CD4-positive, alpha-beta T cell (primary cell): Measurements from ENCODE around the gene NDRG2. TPM values are rescaled to one million over a fixed set of nuclear protein-coding genes. Genes with fewer than 3 reads are reported as not detected.

Experiments
- ATAC-seq: fragments of 200-7000 bp; cut with Tn5 transposase; one replicate; pipeline ENCODE4 v1.10.0; 2022; ENCODE audit warnings: mild to moderate bottlenecking; ENCODE audit not compliant: poor library complexity
- CTCF ChIA-PET: fragments of 350-600 bp; sonication (Branson Sonifier 250); formaldehyde crosslinking; loops from one replicate; lab custom pipeline; 2021; ENCODE audit warnings: antibody characterized with exemption, inconsistent platforms; lab: Charles Lee
- POLR2A ChIA-PET: fragments of 350-600 bp; sonication (Branson Sonifier 250); formaldehyde crosslinking; loops from one replicate; lab custom pipeline; 2021; ENCODE audit warnings: antibody characterized with exemption, inconsistent platforms; lab: Charles Lee
- DNase-seq, 14 experiments: peaks; one replicate each; pipeline ENCODE4 v3.0.0-alpha.2; 2013 to 2020; ENCODE audit warnings: mixed read lengths in 2 of 14
- H3K27ac ChIP-seq, 2 donors: one replicate each; pipeline versions ENCODE4 v1.5.1 to v1.7.0; 2013; ENCODE audit warnings: low read length in 2 of 2, low read depth in 1 of 2, mild to moderate bottlenecking in 1 of 2
- H3K27me3 ChIP-seq, 2 experiments: 1 replicate in 1 of 2; 2 replicates in 1 of 2; pipeline versions ENCODE4 v1.6.1 to v1.7.0; 2013; ENCODE audit warnings: low read length in 2 of 2, control low read depth in 1 of 2, mild to moderate bottlenecking in 1 of 2, moderate library complexity in 1 of 2; ENCODE audit not compliant: insufficient read depth in 2 of 2, control insufficient read depth in 1 of 2
- H3K36me3 ChIP-seq: one replicate; pipeline ENCODE4 v1.6.1; 2013; ENCODE audit warnings: low read length, control low read depth; ENCODE audit not compliant: insufficient read depth
- H3K4me1 ChIP-seq: one replicate; pipeline ENCODE4 v1.6.1; 2013; ENCODE audit warnings: low read length, control low read depth; ENCODE audit not compliant: insufficient read depth
- H3K4me3 ChIP-seq: one replicate; pipeline ENCODE4 v1.5.1; 2013; ENCODE audit warnings: mild to moderate bottlenecking, low read length, moderate library complexity
- H3K9me3 ChIP-seq, 2 experiments: 1 replicate in 1 of 2; 2 replicates in 1 of 2; pipeline versions ENCODE4 v1.6.1 to v1.7.0; 2013; ENCODE audit warnings: low read length in 2 of 2, mild to moderate bottlenecking in 2 of 2, control low read depth in 1 of 2, moderate library complexity in 1 of 2; ENCODE audit not compliant: control insufficient read depth in 1 of 2, insufficient read depth in 1 of 2
- H3K27ac Mint-ChIP-seq: one replicate; pipeline ENCODE4 v1.8.0; 2020; ENCODE audit warnings: mixed read lengths
- H3K27me3 Mint-ChIP-seq: one replicate; pipeline ENCODE4 v1.8.0; 2021; ENCODE audit warnings: mixed read lengths
- H3K36me3 Mint-ChIP-seq: one replicate; pipeline ENCODE4 v1.8.0; 2021; ENCODE audit warnings: low read depth, mixed read lengths
- H3K4me1 Mint-ChIP-seq: one replicate; pipeline ENCODE4 v1.8.0; 2021; ENCODE audit warnings: low read depth, mixed read lengths
- H3K4me3 Mint-ChIP-seq: one replicate; pipeline ENCODE4 v1.8.0; 2020; ENCODE audit warnings: mild to moderate bottlenecking, mixed read lengths
- H3K9me3 Mint-ChIP-seq: one replicate; pipeline ENCODE4 v1.8.0; 2020; ENCODE audit warnings: mixed read lengths
- intact Hi-C, 2 experiments: fragments of 100-400 bp; cut with DNase I in 1 of 2; cut with micrococcal nuclease in 1 of 2; formaldehyde crosslinking; loops; one replicate each; pipeline versions ENCODE4 v1.15.1 to v1.9.0; 2023 to 2025; cut with DNase I, micrococcal nuclease
- total RNA-seq, 174 experiments: library from RNA in 2 of 174; stranded (reverse) in 2 of 174; gene quantifications; one replicate each; pipeline ENCODE4 v1.2.3 and lab custom pipeline; 2021 to 2026
- TF ChIP-seq, protein P1 (sequence below): fragments of 200-600 bp; IDR thresholded peaks from one replicate; pipeline ENCODE4 v1.8.0; 2022; ENCODE audit warnings: antibody characterized with exemption, mild to moderate bottlenecking

The NDRG2 gene
- total RNA-seq, 2 experiments from 2014 or later: 26.7 to 28.6 TPM

DNA sequence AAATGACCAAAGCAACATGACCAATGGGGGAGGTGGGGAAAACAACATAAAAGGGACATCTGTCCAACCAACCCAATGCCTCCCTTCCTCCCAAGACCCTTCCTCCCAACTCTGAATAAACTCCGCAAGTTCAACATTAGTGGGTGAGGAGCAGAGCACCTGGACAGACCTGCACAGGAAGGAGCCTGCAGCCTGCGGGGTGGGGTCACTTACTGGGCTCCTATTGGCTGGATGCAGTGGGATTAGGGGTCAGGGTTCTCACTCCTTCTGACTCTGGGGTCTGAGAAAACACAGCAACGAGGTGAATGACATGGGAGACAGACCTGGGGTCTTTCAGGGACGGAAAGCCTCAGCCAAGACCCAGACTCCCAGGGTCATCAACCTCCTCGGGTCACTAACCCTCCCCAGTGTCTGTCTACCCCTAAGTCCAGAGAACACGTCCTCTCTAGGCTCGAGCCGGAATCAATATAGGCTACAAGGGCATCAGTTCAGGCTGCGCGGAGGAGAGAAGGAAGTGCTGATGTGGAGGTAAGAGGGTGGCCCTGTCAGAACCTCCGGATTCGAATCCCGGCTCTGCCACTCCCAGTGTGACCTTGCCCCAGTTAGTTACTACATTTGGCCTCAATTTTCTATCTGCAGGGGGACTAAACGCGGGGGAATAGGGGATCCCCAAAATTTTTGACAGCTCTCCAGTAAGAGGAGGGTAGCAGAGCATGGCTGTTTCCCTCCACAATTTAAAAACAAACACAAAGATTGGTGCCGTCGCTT lies 860 bp downstream of the NDRG2 start:
- TF ChIP-seq, protein P1, sequence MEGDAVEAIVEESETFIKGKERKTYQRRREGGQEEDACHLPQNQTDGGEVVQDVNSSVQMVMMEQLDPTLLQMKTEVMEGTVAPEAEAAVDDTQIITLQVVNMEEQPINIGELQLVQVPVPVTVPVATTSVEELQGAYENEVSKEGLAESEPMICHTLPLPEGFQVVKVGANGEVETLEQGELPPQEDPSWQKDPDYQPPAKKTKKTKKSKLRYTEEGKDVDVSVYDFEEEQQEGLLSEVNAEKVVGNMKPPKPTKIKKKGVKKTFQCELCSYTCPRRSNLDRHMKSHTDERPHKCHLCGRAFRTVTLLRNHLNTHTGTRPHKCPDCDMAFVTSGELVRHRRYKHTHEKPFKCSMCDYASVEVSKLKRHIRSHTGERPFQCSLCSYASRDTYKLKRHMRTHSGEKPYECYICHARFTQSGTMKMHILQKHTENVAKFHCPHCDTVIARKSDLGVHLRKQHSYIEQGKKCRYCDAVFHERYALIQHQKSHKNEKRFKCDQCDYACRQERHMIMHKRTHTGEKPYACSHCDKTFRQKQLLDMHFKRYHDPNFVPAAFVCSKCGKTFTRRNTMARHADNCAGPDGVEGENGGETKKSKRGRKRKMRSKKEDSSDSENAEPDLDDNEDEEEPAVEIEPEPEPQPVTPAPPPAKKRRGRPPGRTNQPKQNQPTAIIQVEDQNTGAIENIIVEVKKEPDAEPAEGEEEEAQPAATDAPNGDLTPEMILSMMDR: no peak
- no peaks in the 10 kb centered on the region for H3K9me3 Mint-ChIP-seq
- peak overlapping the region; percentile 74 for H3K27ac Mint-ChIP-seq
- Histone ChIP-seq H3K9me3 (no peaks in the 10 kb centered on the region), H3K4me1 (peaks cover 28% of the 10 kb centered on the region), H3K27ac (no peak overlapping the region), H3K36me3 (peaks cover 15% of the 10 kb centered on the region), H3K27me3 (no peaks in the 10 kb centered on the region), H3K4me3 (peak overlapping the region; percentile 94)
- H3K27me3 Mint-ChIP-seq: no peaks in the 10 kb centered on the region
- peaks cover 26% of the 10 kb centered on the region for H3K36me3 Mint-ChIP-seq
- peaks cover 21% of the 10 kb centered on the region for H3K4me1 Mint-ChIP-seq
- DNase-seq (peak in 7 of 14 experiments; percentile 13 to 45 (median 40)), ATAC-seq (no peak)
- ChIA-PET CTCF (interaction anchor here (1.1 to 2.5 kb wide), 4 partner anchors 9 to 80 kb away, joined by 3 to 14 read pairs (median 6); no protein-coding TSS in a partner anchor), POLR2A (interaction anchor here (1.1 to 2.4 kb wide), 2 partner anchors 9 to 340 kb away, joined by 3 to 19 read pairs; partner anchors contain the start of gene RNASE4)
- peak overlapping the region; percentile 93 for H3K4me3 Mint-ChIP-seq
- intact Hi-C loops: no loop called here

DNA sequence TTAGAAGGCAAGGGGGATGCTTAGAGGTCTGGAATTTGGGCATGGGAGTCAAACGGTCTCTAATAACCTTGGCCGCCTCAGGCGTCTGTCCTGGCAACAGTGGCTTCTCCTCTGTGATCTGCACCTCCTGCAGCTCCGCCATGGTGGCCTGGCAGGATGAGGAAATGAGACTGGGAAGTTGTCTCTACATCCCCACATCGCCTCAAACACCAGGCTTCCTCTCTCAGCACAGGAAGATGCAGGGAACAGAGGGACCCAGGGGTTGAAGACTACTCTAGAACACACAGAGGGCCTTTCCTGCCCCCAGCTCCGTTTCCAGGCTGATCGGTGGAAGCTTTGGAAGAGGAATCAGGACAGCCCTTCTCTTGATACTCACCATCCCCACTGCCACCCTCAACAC lies 1.7 kb downstream of the NDRG2 start:
- Mint-ChIP-seq H3K4me3 (peak overlapping the region; percentile 93), H3K27ac (no peak overlapping the region), H3K4me1 (peaks cover 21% of the 10 kb centered on the region), H3K36me3 (peaks cover 34% of the 10 kb centered on the region), H3K27me3 (no peaks in the 10 kb centered on the region), H3K9me3 (no peaks in the 10 kb centered on the region)
- H3K36me3 ChIP-seq: peaks cover 19% of the 10 kb centered on the region
- H3K9me3 ChIP-seq: no peaks in the 10 kb centered on the region
- intact Hi-C loops: no loop called here
- no peak for ATAC-seq
- H3K27ac ChIP-seq: no peak overlapping the region
- no peak for DNase-seq
- ChIA-PET CTCF (interaction anchor here (1.4 to 2.5 kb wide), 3 partner anchors 8 to 81 kb away, joined by 3 to 14 read pairs (median 8); no protein-coding TSS in a partner anchor), POLR2A (interaction anchor here (2.4 kb wide), 1 partner anchor 8 kb away, joined by 19 read pairs; no protein-coding TSS in a partner anchor)
- no peak overlapping the region for H3K4me3 ChIP-seq
- no peaks in the 10 kb centered on the region for H3K27me3 ChIP-seq
- TF ChIP-seq, protein P1: no peak
- H3K4me1 ChIP-seq: peaks cover 28% of the 10 kb centered on the region

DNA sequence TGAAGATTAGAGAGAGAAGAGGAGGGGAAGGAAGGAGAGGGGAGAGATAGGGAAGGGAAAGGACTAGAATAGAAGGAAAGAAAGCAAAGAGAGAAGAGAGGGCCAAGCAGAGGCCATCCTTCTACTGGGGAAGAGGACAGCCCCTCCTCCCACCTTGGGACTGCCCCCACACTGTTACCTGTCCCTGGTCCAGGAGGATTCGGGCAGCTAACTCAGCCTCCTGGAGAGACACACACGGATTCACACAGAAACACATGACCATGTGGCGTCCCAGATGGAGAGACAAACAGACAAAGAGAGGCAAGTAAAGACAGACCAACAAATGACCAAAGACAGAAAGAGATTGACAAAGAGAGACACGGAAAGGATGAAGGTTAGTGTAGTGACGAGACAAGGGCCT lies 2.2 kb downstream of the NDRG2 start:
- Histone ChIP-seq H3K27me3 (no peaks in the 10 kb centered on the region), H3K4me1 (peaks cover 28% of the 10 kb centered on the region), H3K9me3 (no peaks in the 10 kb centered on the region), H3K27ac (no peak overlapping the region), H3K36me3 (peaks cover 19% of the 10 kb centered on the region), H3K4me3 (no peak overlapping the region)
- Mint-ChIP-seq H3K27ac (no peak overlapping the region), H3K4me1 (peaks cover 21% of the 10 kb centered on the region), H3K9me3 (no peaks in the 10 kb centered on the region), H3K27me3 (no peaks in the 10 kb centered on the region), H3K36me3 (peaks cover 39% of the 10 kb centered on the region), H3K4me3 (peak overlapping the region; percentile 93)
- ChIA-PET POLR2A (interaction anchor here (2.4 kb wide), 1 partner anchor 7 kb away, joined by 19 read pairs; no protein-coding TSS in a partner anchor), CTCF (interaction anchor here (1.4 to 2.5 kb wide), 2 partner anchors 8 to 70 kb away, joined by 3 to 14 read pairs; no protein-coding TSS in a partner anchor)
- no peak for DNase-seq
- TF ChIP-seq, protein P1: no peak
- ATAC-seq: no peak
- intact Hi-C loops: no loop called here
